NT2/D1 (cell line): ENCODE data around the gene ABHD10.

Experiments
- SUZ12 ChIP-seq: IDR thresholded peaks from 2 replicates; pipeline ENCODE4 v1.6.1; 2011; ENCODE audit not compliant: insufficient read length, insufficient read depth; ENCODE audit errors: extremely low read depth
- ZNF274 ChIP-seq: IDR thresholded peaks from 2 replicates; pipeline ENCODE4 v1.6.1; 2011; ENCODE audit warnings: mild to moderate bottlenecking, low read depth, low read length

DNA sequence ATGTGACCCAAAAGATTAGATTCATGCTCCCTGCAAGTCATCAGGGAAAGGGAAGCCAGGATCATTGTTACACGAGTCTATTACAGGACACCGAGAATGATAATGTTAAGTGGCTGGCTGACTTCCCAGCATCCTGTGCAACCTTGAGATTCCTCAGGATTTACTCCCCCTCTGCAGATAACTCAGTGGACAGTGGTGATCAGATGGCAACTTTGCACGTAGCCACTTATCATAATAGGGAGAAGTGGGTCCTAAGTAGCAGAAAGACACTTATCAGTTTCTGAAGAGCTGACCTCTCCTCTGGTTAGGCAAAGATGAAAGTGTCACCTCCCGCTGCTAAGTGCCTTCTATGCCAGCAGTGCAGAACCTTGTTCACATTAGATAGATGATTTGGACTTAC lies 49.0 kb downstream of the ABHD10 start:
- TF ChIP-seq SUZ12 (no peak), ZNF274 (no peak)
